Activated T-helper 1 cell treated with anti-CD3 and anti-CD28 coated beads, Interleukin-12 subunit alpha, Interleukin-12 subunit beta, Interleukin-2, Interleukin-4 antibody, amounts not matched to agents 30 ng/mL and 10 ng/mL and 1 ng/mL, durations not matched to agents 14 hours and 24 hours and 36 hours (primary cell): ENCODE data around the gene TOP3B. TPM values are rescaled to one million over a fixed set of nuclear protein-coding genes. Genes with fewer than 3 reads are reported as not detected.

Source experiments
- DNase-seq: peaks from one replicate; pipeline ENCODE4 v3.0.0; 2021; ENCODE audit warnings: low spot score
- H3K27ac Mint-ChIP-seq: one replicate; pipeline ENCODE4 v1.8.0; 2021; ENCODE audit warnings: mild to moderate bottlenecking, mixed read lengths
- H3K27me3 Mint-ChIP-seq: one replicate; pipeline ENCODE4 v1.8.0; 2022; ENCODE audit warnings: mild to moderate bottlenecking, moderate library complexity, mixed read lengths; ENCODE audit not compliant: insufficient read depth
- H3K36me3 Mint-ChIP-seq: one replicate; pipeline ENCODE4 v1.8.0; 2021; ENCODE audit warnings: low read depth, mixed read lengths
- H3K4me1 Mint-ChIP-seq: one replicate; pipeline ENCODE4 v1.8.0; 2021; ENCODE audit warnings: low read depth, mixed read lengths
- H3K4me3 Mint-ChIP-seq: one replicate; pipeline ENCODE4 v1.8.0; 2021; ENCODE audit warnings: mild to moderate bottlenecking, moderate library complexity, mixed read lengths
- H3K9me3 Mint-ChIP-seq: one replicate; pipeline ENCODE4 v1.8.0; 2021; ENCODE audit warnings: mixed read lengths
- intact Hi-C: fragments of 100-400 bp; cut with micrococcal nuclease; formaldehyde crosslinking; loops from one replicate; pipeline ENCODE4 v1.15.1; 2024
- total RNA-seq: library from RNA; stranded (reverse); gene quantifications from 2 replicates; pipeline ENCODE4 v1.2.3, GENCODE V29; 2022

Gene TOP3B
- 48.4 and 51.9 TPM in 2 replicates for total RNA-seq

GRCh38 chr22:21982338-21982965 lies at the start of gene TOP3B:
TSS of gene TOP3B (minus strand) at chr22:21982787. CDS start at chr22:21975709, 7,078 bp downstream.
- peak; percentile 79 for DNase-seq
- Mint-ChIP-seq H3K27me3 (no peaks in the 10 kb centered on the region), H3K27ac (peak within 1 kb of the TSS; percentile 52), H3K4me1 (peaks cover 15% of the 10 kb centered on the region), H3K4me3 (peak within 1 kb of the TSS; percentile 89), H3K9me3 (no peaks in the 10 kb centered on the region), H3K36me3 (peaks cover 2% of the 10 kb centered on the region)
- intact Hi-C loops, result loop anchor here (1.0 to 5.0 kb wide), 2 partner anchors 10 to 45 kb away; no protein-coding TSS in a partner anchor

GRCh38 chr22:22031183-22031945 lies 48.8 kb upstream of the TOP3B start:
- no peaks in the 10 kb centered on the region for H3K36me3 Mint-ChIP-seq
- peaks cover 7% of the 10 kb centered on the region for H3K27me3 Mint-ChIP-seq
- DNase-seq, result no peak
- H3K9me3 Mint-ChIP-seq, result no peaks in the 10 kb centered on the region
- no peak overlapping the region for H3K27ac Mint-ChIP-seq
- H3K4me3 Mint-ChIP-seq, result no peak overlapping the region
- no peaks in the 10 kb centered on the region for H3K4me1 Mint-ChIP-seq
- intact Hi-C loops, result no loop called here

- no peaks in the 10 kb centered on the region for H3K9me3 Mint-ChIP-seq
- DNase-seq, result no peak
- intact Hi-C loops, result no loop called here
Measured at GRCh38 chr22:22030493-22031182, 48.1 kb upstream of the TOP3B start.

GRCh38 chr22:22027955-22028354 lies 45.4 kb upstream of the TOP3B start:
- DNase-seq, result no peak
- Mint-ChIP-seq H3K9me3 (no peaks in the 10 kb centered on the region), H3K36me3 (no peaks in the 10 kb centered on the region), H3K4me1 (no peaks in the 10 kb centered on the region), H3K27me3 (no peaks in the 10 kb centered on the region), H3K27ac (no peak overlapping the region), H3K4me3 (no peak overlapping the region)
- intact Hi-C loops, result no loop called here

More at GRCh38 chr22:22030493-22031182, 48.1 kb upstream of the TOP3B start:
- no peak overlapping the region for H3K27ac Mint-ChIP-seq
- peaks cover 7% of the 10 kb centered on the region for H3K27me3 Mint-ChIP-seq
- no peak overlapping the region for H3K4me3 Mint-ChIP-seq
- no peaks in the 10 kb centered on the region for H3K4me1 Mint-ChIP-seq
- no peaks in the 10 kb centered on the region for H3K36me3 Mint-ChIP-seq

- no peak overlapping the region for H3K4me3 Mint-ChIP-seq
Measured at GRCh38 chr22:22026157-22026831, 43.7 kb upstream of the TOP3B start.

GRCh38 chr22:22025320-22026156 lies 43.0 kb upstream of the TOP3B start:
- no peak for DNase-seq
- H3K27me3 Mint-ChIP-seq, result no peaks in the 10 kb centered on the region
- H3K4me1 Mint-ChIP-seq, result no peaks in the 10 kb centered on the region
- no peak overlapping the region for H3K27ac Mint-ChIP-seq
- no peaks in the 10 kb centered on the region for H3K36me3 Mint-ChIP-seq
- H3K4me3 Mint-ChIP-seq, result no peak overlapping the region
- no peaks in the 10 kb centered on the region for H3K9me3 Mint-ChIP-seq
- intact Hi-C loops, result no loop called here

More at GRCh38 chr22:22026157-22026831, 43.7 kb upstream of the TOP3B start:
- no peak for DNase-seq
- H3K36me3 Mint-ChIP-seq, result no peaks in the 10 kb centered on the region
- no peaks in the 10 kb centered on the region for H3K9me3 Mint-ChIP-seq
- intact Hi-C loops, result no loop called here
- no peaks in the 10 kb centered on the region for H3K4me1 Mint-ChIP-seq
- no peak overlapping the region for H3K27ac Mint-ChIP-seq
- H3K27me3 Mint-ChIP-seq, result no peaks in the 10 kb centered on the region

- Mint-ChIP-seq H3K36me3 (no peaks in the 10 kb centered on the region), H3K4me3 (no peak overlapping the region), H3K27me3 (no peaks in the 10 kb centered on the region), H3K9me3 (no peaks in the 10 kb centered on the region), H3K27ac (no peak overlapping the region), H3K4me1 (no peaks in the 10 kb centered on the region)
- DNase-seq, result no peak
- intact Hi-C loops, result no loop called here
Measured at GRCh38 chr22:22024440-22024839, 41.9 kb upstream of the TOP3B start.

GRCh38 chr22:22023581-22024137 lies 41.1 kb upstream of the TOP3B start:
- no peak overlapping the region for H3K27ac Mint-ChIP-seq
- no peak for DNase-seq
- H3K4me3 Mint-ChIP-seq, result no peak overlapping the region
- H3K4me1 Mint-ChIP-seq, result no peaks in the 10 kb centered on the region
- H3K9me3 Mint-ChIP-seq, result no peaks in the 10 kb centered on the region
- no peaks in the 10 kb centered on the region for H3K36me3 Mint-ChIP-seq
- peaks cover 1% of the 10 kb centered on the region for H3K27me3 Mint-ChIP-seq
- intact Hi-C loops, result no loop called here

GRCh38 chr22:22022947-22023534 lies 40.5 kb upstream of the TOP3B start:
- H3K4me1 Mint-ChIP-seq, result no peaks in the 10 kb centered on the region
- H3K4me3 Mint-ChIP-seq, result no peak overlapping the region
- no peaks in the 10 kb centered on the region for H3K36me3 Mint-ChIP-seq
- intact Hi-C loops, result no loop called here
- no peak for DNase-seq
- H3K27me3 Mint-ChIP-seq, result peaks cover 1% of the 10 kb centered on the region
- no peaks in the 10 kb centered on the region for H3K9me3 Mint-ChIP-seq
- H3K27ac Mint-ChIP-seq, result no peak overlapping the region

GRCh38 chr22:22022255-22022840 lies 39.8 kb upstream of the TOP3B start:
- no peaks in the 10 kb centered on the region for H3K9me3 Mint-ChIP-seq
- H3K36me3 Mint-ChIP-seq, result no peaks in the 10 kb centered on the region
- H3K4me3 Mint-ChIP-seq, result no peak overlapping the region

GRCh38 chr22:22021162-22021750 lies 38.7 kb upstream of the TOP3B start:
- Mint-ChIP-seq H3K27me3 (peaks cover 5% of the 10 kb centered on the region), H3K9me3 (no peaks in the 10 kb centered on the region), H3K4me1 (no peaks in the 10 kb centered on the region), H3K36me3 (no peaks in the 10 kb centered on the region), H3K4me3 (no peak overlapping the region), H3K27ac (no peak overlapping the region)
- DNase-seq, result no peak
- intact Hi-C loops, result no loop called here

More at GRCh38 chr22:22022255-22022840, 39.8 kb upstream of the TOP3B start:
- Mint-ChIP-seq H3K4me1 (no peaks in the 10 kb centered on the region), H3K27me3 (peaks cover 3% of the 10 kb centered on the region), H3K27ac (no peak overlapping the region)
- intact Hi-C loops, result no loop called here
- DNase-seq, result no peak
